HPDE6-E6E7 (cell line): ENCODE data around the gene TYRO3.
A peak's percentile ranks its signal among the peaks of the same experiment; 100 is the strongest.

Source experiments
- DNase-seq: peaks from one replicate; pipeline ENCODE4 v3.0.0; 2011; ENCODE audit warnings: missing footprints; ENCODE audit errors: extremely low spot score

Gene TYRO3

DNA sequence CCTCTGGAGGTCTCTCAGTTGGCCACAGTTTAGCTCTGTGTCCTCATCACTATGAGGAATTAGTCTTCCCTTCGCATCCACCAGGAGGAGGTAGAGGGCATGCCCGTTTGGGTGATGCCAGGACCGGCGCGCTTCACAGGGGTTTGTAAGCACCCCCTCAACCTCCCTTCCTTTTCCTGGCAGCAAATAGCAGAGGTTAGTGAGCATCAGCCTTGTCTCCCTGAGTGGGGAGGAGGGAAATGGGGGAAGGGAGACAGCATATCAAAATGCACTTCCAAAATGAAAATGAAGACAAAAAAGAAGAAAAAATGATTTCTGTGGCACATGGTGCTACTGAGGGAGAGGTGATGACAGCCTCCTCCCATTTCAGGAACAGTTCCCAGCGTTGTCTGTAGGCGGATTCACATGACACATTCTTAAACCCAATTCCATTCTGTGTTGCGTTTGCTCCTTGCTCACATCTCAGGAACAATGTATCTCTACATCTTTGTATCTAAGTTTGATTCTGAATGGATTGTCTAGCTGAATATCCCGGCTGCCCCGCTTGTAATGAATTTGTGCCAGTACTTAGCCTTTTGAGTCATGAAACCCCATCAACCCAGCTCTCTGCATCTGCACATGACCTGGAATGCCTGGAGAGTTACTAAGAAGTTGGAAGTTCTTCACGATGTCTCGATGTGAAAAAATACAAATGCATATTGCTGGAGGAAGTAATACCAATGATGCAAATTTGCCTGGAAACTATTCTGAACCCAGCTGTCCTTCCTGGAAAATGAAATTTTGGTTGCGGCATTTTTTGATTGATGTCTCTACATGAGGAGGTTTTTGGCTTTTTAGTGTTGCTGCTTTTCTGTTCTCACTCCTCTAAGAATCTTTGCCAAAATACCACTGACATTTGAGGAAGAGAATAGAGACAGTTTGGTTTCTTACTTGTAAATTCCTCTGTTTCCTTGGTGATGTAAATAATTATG, 45.2 kb downstream of the TYRO3 start:
- DNase-seq: peak; percentile 60

DNA sequence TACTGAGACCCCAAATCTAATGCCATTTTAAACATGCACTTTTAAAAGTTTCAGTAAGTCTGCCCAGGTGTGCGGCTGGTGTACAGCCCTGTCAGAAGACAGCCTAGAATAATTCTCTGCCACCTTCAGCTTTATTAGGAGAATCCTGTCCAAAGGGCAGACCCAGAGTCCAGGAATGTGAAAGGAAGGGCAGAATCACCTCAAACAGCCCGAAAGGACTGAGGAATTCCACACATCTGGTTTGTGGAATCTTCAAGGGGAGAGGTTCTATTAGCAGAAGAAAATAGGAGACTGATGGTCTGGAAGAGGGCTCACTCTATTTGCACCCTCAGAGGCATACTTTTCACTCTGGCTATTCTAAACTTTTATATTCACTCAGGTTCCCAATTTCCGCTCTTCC, 46.6 kb downstream of the TYRO3 start:
- no peak for DNase-seq

DNA sequence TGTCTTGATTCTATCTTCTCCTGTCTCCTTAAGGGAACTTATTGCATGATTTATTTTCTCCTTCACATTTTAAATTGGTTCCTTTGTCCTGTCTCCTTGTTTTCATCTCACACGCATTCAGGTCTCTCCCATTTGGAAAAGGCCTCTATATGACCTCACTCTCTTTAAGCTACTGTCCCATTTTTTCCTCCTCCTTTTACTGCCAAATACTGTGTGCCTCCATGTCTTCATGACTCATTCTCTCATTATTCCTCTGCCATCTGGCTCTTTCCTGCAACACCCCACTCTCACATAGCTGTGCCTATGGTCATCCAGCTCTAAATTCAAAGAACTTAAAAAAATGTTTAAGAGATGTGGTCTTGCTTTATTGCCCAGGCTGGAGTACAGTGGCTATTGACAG, 48.0 kb downstream of the TYRO3 start:
- no peak for DNase-seq

DNA sequence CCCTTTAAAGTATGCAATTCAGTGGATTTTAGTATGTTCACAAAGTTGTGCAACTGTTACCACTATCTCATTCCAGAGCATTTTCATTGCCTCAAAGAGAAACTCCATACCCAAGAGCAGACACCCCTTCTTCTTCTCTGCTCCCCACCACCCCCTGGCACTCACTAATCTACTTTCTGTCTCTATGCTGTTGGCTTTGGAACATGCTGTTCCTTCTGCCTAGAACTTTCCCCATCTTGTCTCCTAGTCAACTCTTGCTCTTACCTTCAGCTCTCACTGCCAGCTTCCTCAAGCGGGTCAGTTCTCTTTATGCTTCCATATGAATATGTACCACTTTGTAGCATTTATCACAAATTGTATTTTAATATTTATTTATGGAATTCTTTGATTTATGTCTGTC, 50.1 kb downstream of the TYRO3 start:
- DNase-seq: no peak

DNA sequence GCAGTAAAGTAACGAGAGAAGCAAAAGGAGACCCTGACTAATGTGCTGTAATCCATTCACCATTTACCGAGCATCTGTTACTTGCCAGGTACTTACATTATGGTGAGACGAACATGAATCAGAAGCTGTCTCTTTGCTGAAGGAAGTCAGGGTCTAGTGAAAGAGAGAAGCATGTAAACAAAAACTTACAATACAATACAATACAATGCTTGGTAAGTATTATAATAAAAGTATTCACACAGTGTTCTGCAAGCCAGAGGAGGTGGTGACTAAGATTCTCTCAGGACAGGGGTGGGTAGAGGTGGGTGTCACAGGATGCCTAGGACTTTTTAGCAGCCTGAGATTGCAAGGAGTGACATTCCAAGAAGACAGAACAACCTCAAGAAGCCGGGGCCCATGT, 51.0 kb downstream of the TYRO3 start:
- DNase-seq: no peak

DNA sequence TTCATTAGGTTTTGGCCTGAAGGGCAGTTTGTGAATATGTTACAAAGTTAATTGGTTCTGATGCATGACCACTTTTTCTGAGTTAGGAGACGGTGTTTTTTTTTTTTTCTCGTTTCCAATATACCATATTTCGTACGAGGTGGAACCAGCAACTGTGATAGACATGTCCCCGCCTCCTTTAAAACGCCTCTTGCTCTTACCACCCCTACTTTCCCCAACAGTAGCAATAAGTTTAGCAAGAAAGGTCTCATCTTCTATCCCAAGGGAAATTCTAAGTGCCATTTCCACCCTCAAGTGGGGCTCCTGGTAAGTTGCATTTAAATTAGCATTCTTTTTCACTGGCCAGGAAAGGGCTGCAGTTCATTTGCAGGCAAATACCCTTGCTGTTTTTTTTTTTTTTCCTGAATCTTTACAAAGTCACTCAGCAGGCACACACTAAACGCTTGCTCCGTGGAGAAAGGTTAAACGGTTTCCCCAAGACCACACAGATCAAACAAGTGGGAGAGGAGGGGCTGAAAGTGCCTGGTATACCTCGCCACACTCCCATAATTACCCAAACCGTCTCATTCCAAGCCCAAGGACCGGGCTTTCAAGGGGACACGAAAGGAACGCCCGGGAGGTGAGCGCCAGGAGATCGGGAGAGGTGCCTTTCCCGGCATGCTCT, 61.7 kb downstream of the TYRO3 start:
- DNase-seq: no peak

DNA sequence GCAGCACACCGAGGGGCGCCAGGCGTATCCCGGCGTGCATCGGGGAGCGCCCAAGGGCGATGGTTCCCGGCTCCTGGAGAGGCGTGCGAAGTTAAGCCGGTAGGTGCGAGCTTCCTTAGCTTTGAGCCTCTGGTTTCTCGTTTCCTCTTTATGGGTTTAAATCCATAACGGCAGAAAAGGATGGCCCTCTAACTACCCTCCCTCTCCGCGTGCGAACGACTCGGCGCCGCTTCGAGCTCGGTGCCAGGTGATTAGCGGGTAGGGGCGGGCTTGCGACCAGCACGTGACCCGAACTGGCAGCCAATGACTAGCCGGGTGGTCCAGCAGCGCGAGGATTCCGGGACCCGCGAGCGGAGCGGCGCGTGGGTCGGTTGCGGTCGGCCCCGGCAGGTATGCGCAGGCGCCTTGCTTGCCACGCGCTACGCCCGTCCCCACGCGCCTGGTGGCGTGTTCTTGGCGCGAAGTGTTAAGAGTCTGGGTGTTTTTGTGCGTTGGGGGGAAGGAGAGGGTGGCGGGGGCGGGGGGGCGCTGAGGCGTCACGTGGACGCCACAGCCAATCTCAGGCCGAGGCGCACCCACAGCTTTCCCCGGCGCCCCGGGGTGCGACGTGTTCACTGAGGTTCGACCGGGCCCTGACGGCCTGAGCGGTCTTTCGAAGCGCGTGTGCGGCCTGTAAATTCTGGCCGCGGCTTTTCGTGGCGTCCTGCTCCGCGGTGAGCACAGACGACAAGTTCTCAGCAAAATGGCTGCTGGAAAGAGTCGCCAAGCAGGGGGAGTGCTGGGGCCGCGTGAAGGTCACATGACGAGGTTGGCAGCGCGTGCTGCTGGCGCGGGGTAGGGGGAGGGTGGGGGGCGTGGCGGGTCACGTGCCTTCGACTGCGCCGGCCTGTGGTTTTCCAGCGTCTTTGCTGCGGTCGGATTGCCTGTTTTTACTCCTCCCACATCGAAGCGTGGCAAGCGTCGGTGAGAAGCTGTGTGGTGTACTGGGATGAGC, 62.5 kb downstream of the TYRO3 start:
- DNase-seq: peak; percentile 93

DNA sequence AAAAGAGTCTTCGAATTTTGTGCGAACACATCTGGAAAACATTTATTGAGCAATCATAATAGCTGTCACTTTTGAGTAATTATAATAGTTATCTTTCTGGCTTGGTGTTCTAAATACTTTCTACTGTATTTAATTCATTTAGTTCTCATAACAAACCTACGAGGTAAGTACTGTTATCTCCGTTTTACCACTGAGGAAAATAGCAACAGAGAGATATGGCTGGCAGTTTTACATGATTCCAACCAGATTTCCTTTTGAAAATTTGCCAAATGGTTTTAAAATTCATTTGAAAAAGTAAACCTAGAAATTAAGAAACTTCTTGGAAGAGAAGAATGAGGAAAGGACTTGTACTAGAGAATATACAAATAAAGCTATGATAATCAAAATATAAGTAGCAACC, 63.9 kb downstream of the TYRO3 start:
- DNase-seq: no peak

DNA sequence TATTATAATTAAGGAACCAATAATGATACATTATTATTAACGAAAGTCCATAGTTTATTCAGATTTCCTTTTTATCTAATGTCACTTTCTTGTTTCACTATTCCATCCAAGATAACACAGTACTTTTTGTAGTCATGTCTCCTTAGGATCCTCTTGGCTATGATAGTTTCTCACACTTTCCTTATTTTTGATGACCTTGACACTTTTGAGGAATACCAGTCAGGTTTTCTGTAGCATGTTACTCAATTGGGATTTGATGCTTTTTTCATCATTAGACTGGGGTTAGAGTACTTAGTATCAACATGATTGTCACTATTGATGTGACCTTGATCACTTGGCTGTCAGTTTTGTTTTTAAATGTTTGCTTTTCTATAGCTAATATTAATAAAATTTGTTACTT, 68.2 kb downstream of the TYRO3 start:
- no peak for DNase-seq

DNA sequence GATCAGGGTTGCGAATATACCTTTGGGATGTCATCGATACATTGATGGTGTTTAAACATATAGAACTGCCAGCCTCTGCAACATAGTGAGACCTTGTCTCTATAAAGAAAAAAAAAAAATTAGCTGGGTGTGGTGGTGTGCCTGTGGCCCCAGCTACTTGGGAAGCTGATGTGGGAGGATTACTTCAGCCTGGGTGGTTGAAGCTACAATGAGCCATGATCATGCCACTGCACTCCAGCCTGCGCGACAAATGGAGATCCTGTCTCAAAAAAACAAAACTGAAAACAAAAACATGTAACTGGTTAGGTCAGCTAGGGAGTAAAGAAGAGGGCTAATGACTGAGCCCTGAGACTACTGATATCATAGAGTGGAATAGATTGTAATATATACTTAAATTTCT, 70.5 kb downstream of the TYRO3 start:
- no peak for DNase-seq

DNA sequence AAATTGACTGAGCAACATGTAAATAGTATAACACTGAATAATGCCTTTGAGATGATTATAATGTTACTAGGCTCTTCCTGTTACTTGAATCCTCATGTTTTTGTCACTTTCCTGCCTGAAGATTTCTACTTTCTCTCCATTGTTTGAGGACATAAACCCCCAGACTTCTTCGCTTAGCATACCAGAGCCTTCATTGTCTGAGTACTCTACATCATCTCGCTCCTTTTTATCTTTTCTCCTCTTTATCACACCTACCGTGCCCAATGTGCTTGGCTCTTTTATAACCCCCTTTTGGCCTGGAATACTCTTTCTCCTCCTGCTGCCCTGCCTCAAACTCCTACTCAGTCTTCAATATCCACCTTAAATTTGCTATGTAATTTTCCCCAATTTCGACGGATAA, 70.9 kb downstream of the TYRO3 start:
- DNase-seq: no peak

DNA sequence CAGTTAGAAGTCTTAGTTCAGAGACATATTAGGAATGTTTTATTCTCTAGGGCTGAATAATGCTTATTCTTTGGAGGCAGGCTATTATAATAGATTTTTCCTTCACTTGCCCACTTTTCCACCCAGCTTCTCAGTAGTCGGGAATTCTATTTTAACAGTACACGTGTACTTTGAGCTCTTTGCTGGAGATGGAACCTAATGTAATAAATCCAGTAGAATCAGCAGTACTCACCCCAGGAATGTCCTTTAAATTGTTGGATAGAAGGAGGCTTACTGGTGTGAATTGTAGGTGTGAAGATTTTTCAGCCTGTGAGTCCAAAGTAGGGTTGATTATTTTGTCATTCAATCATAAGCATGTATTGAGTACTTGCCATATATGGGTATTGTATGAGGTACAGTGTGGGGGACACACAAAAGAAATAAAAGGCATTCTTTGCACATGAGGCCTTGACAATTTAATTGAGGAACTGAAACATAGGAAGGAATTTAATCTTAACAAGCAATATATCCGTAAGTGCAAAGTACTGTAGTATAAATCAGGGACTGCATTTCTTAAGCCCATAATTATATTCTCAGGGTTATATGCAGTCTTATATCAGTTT, 71.7 kb downstream of the TYRO3 start:
- no peak for DNase-seq

DNA sequence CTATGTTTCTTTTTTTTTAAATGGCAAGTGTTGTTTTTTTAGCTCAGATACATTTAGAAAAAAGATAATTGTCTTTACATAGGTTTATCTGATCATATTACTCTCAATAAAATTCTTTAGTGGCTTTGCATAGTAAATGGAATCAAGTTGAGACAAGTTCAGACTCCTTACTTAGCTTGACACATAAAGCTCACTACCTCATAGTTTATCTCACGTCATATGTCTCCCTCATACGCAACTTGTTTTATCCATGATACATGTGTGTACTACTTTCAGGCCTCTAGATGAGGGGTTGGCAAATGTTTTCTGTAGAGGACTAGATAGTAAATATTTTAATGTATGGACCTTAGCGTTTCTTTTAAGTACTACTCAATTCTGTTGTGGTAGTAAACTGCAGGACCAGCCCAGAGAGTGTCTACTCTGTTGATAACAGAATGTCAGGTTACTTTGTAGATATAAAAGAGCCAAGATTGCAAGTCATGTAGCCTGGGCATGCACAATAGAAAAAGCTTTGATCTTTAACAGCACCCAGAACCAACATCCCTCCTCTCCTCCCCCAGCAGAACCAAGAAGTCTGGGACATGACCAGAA, 73.0 kb downstream of the TYRO3 start:
- peak; percentile 51 for DNase-seq
